GM21619 (cell line): Measurements from ENCODE around the gene HCCS.

Experiments used
- ATAC-seq: cut with Tn5 transposase; IDR thresholded peaks from one replicate; pipeline ENCODE4 v1.9.1; 2021; ENCODE audit not compliant: unreplicated experiment

The HCCS gene

GRCh38 chrX:11111037-11111851 is at the start of gene HCCS:
HCCS (plus strand) TSS chrX:11111332; CDS start chrX:11112061, 729 bp downstream.
- peak; percentile 96 for ATAC-seq

- no peak for ATAC-seq
These were observed 46.9 kb upstream of the HCCS start for GRCh38 chrX:11064276-11064675.

- ATAC-seq: no peak
These were observed 46.1 kb upstream of the HCCS start for GRCh38 chrX:11064851-11065600.

GRCh38 chrX:11066812-11067211 is 44.3 kb upstream of the HCCS start:
- ATAC-seq: no peak

- no peak for ATAC-seq
These were observed 37.8 kb upstream of the HCCS start for GRCh38 chrX:11073381-11073780.

GRCh38 chrX:11080741-11081305 is 30.3 kb upstream of the HCCS start:
- no peak for ATAC-seq

- no peak for ATAC-seq
These were observed 29.6 kb upstream of the HCCS start for GRCh38 chrX:11081511-11081910.

GRCh38 chrX:11085305-11085704 is 25.8 kb upstream of the HCCS start:
- no peak for ATAC-seq

GRCh38 chrX:11089802-11090201 is 21.3 kb upstream of the HCCS start:
- no peak for ATAC-seq

- no peak for ATAC-seq
These were observed 13.2 kb upstream of the HCCS start for GRCh38 chrX:11097933-11098332.

- ATAC-seq: no peak
These were observed 11.7 kb upstream of the HCCS start for GRCh38 chrX:11099465-11099864.

- no peak for ATAC-seq
These were observed 10.7 kb upstream of the HCCS start for GRCh38 chrX:11100281-11101035.

GRCh38 chrX:11103006-11103405 is 8.1 kb upstream of the HCCS start:
- ATAC-seq: no peak

- no peak for ATAC-seq
These were observed 7.4 kb upstream of the HCCS start for GRCh38 chrX:11103751-11104150.

GRCh38 chrX:11105080-11105479 is 6.1 kb upstream of the HCCS start:
- no peak for ATAC-seq

GRCh38 chrX:11108253-11108941 is 2.7 kb upstream of the HCCS start:
- ATAC-seq: no peak

GRCh38 chrX:11109968-11110367 is 1.2 kb upstream of the HCCS start:
- ATAC-seq: no peak

GRCh38 chrX:11111947-11112346 is 815 bp downstream of the HCCS start:
- ATAC-seq: no peak

GRCh38 chrX:11113731-11114130 is 2.6 kb downstream of the HCCS start:
- no peak for ATAC-seq

- ATAC-seq: no peak
These were observed 6.6 kb downstream of the HCCS start for GRCh38 chrX:11117745-11118144.
